GM19240 (cell line): ENCODE measurements around the gene DCUN1D3.

Experiments
- DNase-seq: peaks from one replicate; pipeline ENCODE4 v3.0.0; 2011; ENCODE audit warnings: low spot score; ENCODE audit not compliant: insufficient read length

DCUN1D3 gene

GRCh38 chr16:20889625-20890275, 10.4 kb downstream of the DCUN1D3 start:
- DNase-seq: no peak

- DNase-seq: no peak
These were observed 13.0 kb downstream of the DCUN1D3 start for GRCh38 chr16:20887207-20887606.

GRCh38 chr16:20886320-20886719, 13.8 kb downstream of the DCUN1D3 start:
- no peak for DNase-seq

- no peak for DNase-seq
These were observed 16.0 kb downstream of the DCUN1D3 start for GRCh38 chr16:20884240-20884556.

GRCh38 chr16:20883554-20884239, 16.5 kb downstream of the DCUN1D3 start:
- no peak for DNase-seq

- DNase-seq: no peak
These were observed 18.7 kb downstream of the DCUN1D3 start for GRCh38 chr16:20881503-20881878.

- DNase-seq: no peak
These were observed 19.2 kb downstream of the DCUN1D3 start for GRCh38 chr16:20880867-20881502.

GRCh38 chr16:20879175-20880040, 20.8 kb downstream of the DCUN1D3 start:
- no peak for DNase-seq

- no peak for DNase-seq
These were observed 21.4 kb downstream of the DCUN1D3 start for GRCh38 chr16:20878682-20879147.

- no peak for DNase-seq
These were observed 24.9 kb downstream of the DCUN1D3 start for GRCh38 chr16:20875355-20875650.

GRCh38 chr16:20874088-20874581, 26.0 kb downstream of the DCUN1D3 start:
- no peak for DNase-seq

GRCh38 chr16:20873331-20873730, 26.8 kb downstream of the DCUN1D3 start:
- DNase-seq: no peak

- DNase-seq: no peak
These were observed 28.0 kb downstream of the DCUN1D3 start for GRCh38 chr16:20871941-20872815.

- no peak for DNase-seq
These were observed 28.9 kb downstream of the DCUN1D3 start for GRCh38 chr16:20871258-20871657.

GRCh38 chr16:20870122-20870820, 29.9 kb downstream of the DCUN1D3 start:
- DNase-seq: no peak

- DNase-seq: no peak
These were observed 31.3 kb downstream of the DCUN1D3 start for GRCh38 chr16:20868890-20869289.

GRCh38 chr16:20867585-20867984, 32.6 kb downstream of the DCUN1D3 start:
- no peak for DNase-seq

- DNase-seq: no peak
These were observed 33.4 kb downstream of the DCUN1D3 start for GRCh38 chr16:20866801-20867200.

- no peak for DNase-seq
These were observed 33.9 kb downstream of the DCUN1D3 start for GRCh38 chr16:20866145-20866772.
